NCI-H446 treated with DMSO at 0.1 percent for 48 hours (cell line): ENCODE measurements around the gene STX4.

Source experiments
- DNase-seq: peaks from one replicate; lab custom pipeline; 2025; lab: John Stamatoyannopoulos, UW

The STX4 gene

GRCh38 chr16:31020536-31020935, 12.8 kb upstream of the STX4 start:
- DNase-seq, result no peak

- DNase-seq, result no peak
Measured at GRCh38 chr16:31022544-31023251, 10.7 kb upstream of the STX4 start.

- DNase-seq, result no peak
Measured at GRCh38 chr16:31023252-31023602, 10.1 kb upstream of the STX4 start.

DNA sequence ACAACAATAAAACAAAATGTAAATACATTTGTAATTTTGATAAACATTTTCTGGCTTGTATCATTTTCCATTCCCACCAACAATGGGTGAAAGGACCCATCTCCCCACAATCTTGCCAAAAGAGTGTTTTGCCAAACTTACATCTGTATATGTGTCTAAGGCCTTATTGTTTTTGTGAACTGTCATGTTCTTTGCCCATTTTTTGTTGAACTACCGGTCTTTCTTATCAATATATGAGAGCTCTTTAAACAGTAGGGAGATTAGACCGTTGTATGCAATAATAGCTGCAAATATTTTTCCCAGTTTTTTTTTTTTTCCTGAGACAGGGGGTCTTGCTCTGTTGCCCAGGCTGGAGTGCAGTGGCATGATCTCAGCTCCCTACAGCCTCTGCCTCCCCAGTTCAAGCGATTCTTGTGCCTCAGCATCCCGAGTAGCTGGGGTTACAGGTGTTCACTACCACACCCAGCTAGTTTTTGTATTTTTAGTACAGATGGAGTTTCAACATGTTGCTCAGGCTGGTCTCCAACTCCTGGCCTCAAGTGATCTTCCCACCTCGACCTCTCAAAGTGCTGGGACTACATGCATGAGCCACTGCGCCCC, 9.6 kb upstream of the STX4 start:
- DNase-seq, result no peak

GRCh38 chr16:31025339-31025738, 8.0 kb upstream of the STX4 start:
- DNase-seq, result no peak

DNA sequence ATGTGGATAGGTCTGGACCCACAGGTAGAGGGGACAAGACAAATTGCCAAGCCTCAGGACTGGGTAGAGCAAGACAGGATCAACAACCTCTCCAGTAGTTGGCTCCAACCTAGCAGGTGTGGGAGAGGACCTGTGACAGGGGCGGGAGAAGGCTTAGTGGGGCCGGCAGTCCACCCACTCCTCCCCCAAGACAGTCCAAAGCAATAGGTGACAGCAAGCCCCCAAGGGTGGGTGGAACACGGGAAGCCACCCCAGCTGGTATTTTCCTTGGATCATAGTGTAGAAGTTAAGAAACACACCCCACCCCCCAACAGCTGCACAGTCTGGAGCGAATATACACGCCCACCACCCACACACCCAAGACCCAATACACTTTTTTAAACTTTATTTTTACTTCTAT, 4.1 kb upstream of the STX4 start:
- no peak for DNase-seq

- DNase-seq, result no peak
Measured at GRCh38 chr16:31031276-31031675, 2.1 kb upstream of the STX4 start.

DNA sequence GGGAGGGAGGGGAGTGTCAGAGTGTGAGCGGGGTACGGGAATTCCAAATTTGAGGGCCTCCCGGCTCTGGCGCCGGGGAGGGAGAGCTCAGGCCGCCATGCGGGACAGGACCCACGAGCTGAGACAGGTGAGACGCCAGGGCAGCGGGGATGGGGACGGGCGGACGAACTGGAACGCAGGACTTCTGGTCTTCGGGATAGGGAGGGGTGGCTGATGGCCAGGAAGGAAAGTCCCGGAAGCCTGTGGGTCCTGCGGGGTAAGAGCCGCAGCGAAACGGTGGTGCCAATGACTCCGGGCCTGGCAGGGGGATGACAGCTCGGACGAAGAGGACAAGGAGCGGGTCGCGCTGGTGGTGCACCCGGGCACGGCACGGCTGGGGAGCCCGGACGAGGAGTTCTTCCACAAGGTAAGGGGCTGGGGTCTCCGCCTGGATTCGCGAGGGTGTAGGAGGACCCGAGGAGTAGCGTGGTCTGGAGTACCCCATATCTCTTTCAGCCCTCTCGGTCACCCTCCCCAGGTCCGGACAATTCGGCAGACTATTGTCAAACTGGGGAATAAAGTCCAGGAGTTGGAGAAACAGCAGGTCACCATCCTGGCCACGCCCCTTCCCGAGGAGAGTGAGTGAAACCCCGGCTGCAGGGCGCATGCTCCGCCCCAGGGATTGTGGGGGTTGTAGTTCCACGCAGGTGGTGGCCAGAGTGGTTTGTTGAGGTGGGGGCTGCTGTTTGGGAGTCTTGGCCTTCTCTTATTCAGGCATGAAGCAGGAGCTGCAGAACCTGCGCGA, 543 bp downstream of the STX4 start:
- DNase-seq, result peak; percentile 35

GRCh38 chr16:31036691-31037090, 3.3 kb downstream of the STX4 start:
- DNase-seq, result no peak

DNA sequence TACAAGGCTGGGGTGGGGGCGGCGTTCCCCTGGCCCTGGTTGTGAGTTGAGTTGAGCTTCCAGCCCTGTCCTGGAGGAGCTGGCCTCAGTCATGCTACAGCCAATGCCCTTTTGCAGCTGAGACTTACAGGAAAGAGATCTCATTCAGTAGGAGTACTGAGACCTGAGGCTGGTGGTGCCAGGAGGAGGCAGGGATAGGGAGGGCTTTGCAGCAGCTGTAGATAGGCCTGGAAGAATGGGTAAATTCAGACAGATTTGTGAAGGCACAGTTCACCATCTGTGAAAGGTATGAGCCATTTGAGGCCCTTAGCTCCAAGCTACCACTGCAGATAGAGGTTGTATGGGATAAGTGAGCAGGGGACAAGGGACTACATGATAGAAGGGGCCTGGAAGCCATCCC, 5.6 kb downstream of the STX4 start:
- DNase-seq, result no peak

DNA sequence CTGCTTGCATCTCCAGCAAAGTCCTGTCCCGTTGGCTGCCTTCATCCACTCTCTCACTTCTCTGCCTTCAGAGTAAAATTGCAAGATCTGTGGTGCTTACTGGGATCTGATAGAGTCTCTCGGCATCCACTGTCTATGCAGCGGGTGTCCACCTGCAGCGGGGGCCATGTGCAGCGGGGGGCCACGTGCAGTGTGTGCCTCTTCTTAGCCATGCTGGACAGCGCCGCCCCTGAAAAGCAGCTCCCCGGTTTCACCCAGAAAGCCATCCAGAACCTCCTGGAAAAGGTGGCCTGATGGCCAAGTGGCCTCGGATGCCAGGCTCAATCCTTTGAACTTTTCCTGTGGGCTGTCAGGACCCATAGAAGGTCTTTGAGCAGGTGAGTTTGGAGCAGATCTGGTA, 9.5 kb downstream of the STX4 start:
- no peak for DNase-seq

- DNase-seq, result no peak
Measured at GRCh38 chr16:31043352-31043751, 10.0 kb downstream of the STX4 start.

- no peak for DNase-seq
Measured at GRCh38 chr16:31043898-31044481, 10.6 kb downstream of the STX4 start.

GRCh38 chr16:31050280-31051030, 17.1 kb downstream of the STX4 start:
- no peak for DNase-seq

GRCh38 chr16:31052114-31052513, 18.8 kb downstream of the STX4 start:
- no peak for DNase-seq

GRCh38 chr16:31055613-31056012, 22.3 kb downstream of the STX4 start:
- no peak for DNase-seq

GRCh38 chr16:31061126-31061812, 27.9 kb downstream of the STX4 start:
- DNase-seq, result no peak

DNA sequence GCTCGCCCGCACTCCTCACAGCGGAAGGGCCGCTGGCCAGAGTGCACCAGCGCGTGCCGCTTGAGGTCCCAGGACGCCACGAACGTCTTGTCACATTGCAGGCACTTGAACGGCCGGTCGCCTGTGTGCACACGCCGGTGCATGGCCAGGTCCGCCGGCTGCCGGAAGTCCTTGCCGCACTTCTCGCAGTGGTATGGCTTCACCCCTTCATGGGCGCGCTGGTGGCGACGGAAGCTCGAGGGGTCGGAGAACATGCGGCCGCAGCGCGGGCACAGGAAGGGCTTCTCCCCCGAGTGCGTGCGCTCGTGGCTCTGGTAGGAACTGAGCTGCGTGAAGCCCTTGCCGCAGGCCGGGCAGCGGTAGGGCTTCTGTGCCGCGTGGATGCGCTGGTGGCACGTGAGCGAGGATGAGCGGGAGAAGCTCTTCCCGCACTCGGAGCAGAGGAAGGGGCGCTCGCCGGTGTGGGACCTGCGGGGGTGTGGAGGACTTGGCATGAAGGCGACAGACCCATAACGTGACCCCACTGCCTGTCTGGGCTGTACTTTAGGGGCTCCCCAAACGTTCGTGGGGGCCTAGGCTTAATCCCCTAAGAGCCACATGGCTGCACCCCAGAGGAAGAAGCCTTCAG, 28.6 kb downstream of the STX4 start:
- DNase-seq, result no peak

DNA sequence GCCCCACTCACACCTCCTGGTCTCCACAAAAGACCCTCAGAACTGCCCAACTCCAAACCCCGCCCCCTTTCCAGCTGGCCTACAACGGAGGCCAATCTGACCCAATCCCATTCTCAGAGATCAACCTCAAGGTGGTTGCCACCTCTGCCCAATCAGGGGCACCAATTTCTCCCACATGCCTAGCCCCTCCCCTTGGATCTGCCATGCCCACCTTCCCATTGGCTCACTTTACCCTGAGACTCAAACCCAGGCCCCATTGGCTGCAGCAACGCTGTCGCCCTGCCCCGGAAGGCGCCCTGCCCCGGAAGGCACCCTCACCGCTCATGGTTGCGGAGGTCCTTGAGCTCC, 30.1 kb downstream of the STX4 start:
- DNase-seq, result no peak

DNA sequence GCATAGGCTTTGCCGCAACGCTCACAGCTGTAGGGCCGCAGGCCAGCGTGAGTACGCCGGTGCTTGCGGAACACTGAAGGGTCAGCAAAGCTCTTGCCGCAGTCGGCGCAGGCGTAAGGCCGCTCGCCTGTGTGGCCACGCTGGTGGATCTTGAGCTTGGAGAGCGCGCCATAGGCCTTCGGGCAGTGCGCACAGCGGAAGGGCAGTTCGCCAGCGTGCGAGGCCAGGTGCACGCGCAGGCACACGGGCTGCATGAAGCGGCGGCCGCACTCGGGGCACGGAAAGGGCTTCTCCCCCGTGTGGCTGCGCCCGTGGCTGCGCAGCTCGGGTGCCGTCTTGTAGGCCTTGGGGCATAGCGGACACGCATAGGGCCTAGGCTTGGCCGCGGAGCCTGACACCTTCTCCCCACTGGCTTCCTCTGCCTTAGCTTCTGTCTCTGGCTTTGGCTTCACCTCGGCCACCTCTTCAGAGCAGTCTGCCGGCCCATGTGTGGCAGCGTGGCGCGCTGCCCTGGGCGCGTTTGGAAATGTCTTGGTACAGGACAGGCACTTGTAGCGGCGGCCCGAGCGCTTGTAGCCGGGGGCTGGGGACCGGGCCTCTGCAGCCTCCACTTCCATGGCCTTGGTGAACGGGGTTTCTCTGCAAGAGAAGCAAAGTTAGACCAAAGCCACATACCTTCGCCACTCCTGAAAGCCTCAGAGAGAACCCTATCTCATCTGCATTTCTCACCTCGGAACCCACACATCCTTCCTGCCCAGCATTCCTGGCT, 30.7 kb downstream of the STX4 start:
- DNase-seq, result no peak
